ENCODE measurements around the gene TRAPPC1. TPM values are rescaled to one million over a fixed set of nuclear protein-coding genes. Genes with fewer than 3 reads are reported as not detected.
"Not testable (repeated sequence)": the region's sequence is repeated elsewhere in the genome, so short reads cannot be mapped to it uniquely, and the experiment has no call there.

The TRAPPC1 gene
- 27.8 and 28.6 TPM in 2 replicates for total RNA-seq
- 269 TPM for polyA plus RNA-seq (2012)

GRCh38 chr17:7931709-7932482, at the start of gene TRAPPC1, which contains the start of gene CNTROB:
Gene TRAPPC1, minus strand, starts transcription at chr17:7931946. Its CDS starts 117 bp downstream, at chr17:7931829.
Gene CNTROB, plus strand, starts transcription at chr17:7932206. Its CDS starts 874 bp downstream, at chr17:7933080.
- peak; percentile 99 for DNase-seq (ENCODE audit: low read depth)

GRCh38 chr17:7977805-7978204, 46.1 kb upstream of the TRAPPC1 start:
- no peak for DNase-seq (ENCODE audit: low read depth)

- peak; percentile 45 for DNase-seq (ENCODE audit: low read depth)
Measured at GRCh38 chr17:7977039-7977438, 45.3 kb upstream of the TRAPPC1 start.

GRCh38 chr17:7974638-7975131, 42.9 kb upstream of the TRAPPC1 start:
- DNase-seq (ENCODE audit: low read depth) = no peak

GRCh38 chr17:7972131-7972785, 40.5 kb upstream of the TRAPPC1 start:
- peak; percentile 56 for DNase-seq (ENCODE audit: low read depth)

- no peak for DNase-seq (ENCODE audit: low read depth)
Measured at GRCh38 chr17:7971651-7972050, 39.9 kb upstream of the TRAPPC1 start.

GRCh38 chr17:7969433-7969832, 37.7 kb upstream of the TRAPPC1 start:
- DNase-seq (ENCODE audit: low read depth) = no peak

GRCh38 chr17:7967751-7968150, 36.0 kb upstream of the TRAPPC1 start:
- no peak for DNase-seq (ENCODE audit: low read depth)

- DNase-seq (ENCODE audit: low read depth) = no peak
Measured at GRCh38 chr17:7961421-7961820, 29.7 kb upstream of the TRAPPC1 start.

- DNase-seq (ENCODE audit: low read depth) = no peak
Measured at GRCh38 chr17:7959503-7960253, 27.9 kb upstream of the TRAPPC1 start.

GRCh38 chr17:7956228-7956965, 24.7 kb upstream of the TRAPPC1 start:
- no peak for DNase-seq (ENCODE audit: low read depth)

GRCh38 chr17:7955414-7956227, 23.9 kb upstream of the TRAPPC1 start:
- DNase-seq (ENCODE audit: low read depth) = no peak

GRCh38 chr17:7953266-7953665, 21.5 kb upstream of the TRAPPC1 start:
- not testable (repeated sequence) for DNase-seq (ENCODE audit: low read depth)

GRCh38 chr17:7951143-7951792, 19.5 kb upstream of the TRAPPC1 start:
- DNase-seq (ENCODE audit: low read depth) = no peak

GRCh38 chr17:7950578-7950977, 18.8 kb upstream of the TRAPPC1 start:
- no peak for DNase-seq (ENCODE audit: low read depth)

GRCh38 chr17:7947651-7948050, 15.9 kb upstream of the TRAPPC1 start:
- no peak for DNase-seq (ENCODE audit: low read depth)

- no peak for DNase-seq (ENCODE audit: low read depth)
Measured at GRCh38 chr17:7946441-7946840, 14.7 kb upstream of the TRAPPC1 start.

GRCh38 chr17:7945651-7946050, 13.9 kb upstream of the TRAPPC1 start:
- DNase-seq (ENCODE audit: low read depth) = no peak

GRCh38 chr17:7944326-7944725, 12.6 kb upstream of the TRAPPC1 start:
- no peak for DNase-seq (ENCODE audit: low read depth)

GRCh38 chr17:7943291-7943690, 11.5 kb upstream of the TRAPPC1 start:
- DNase-seq (ENCODE audit: low read depth) = no peak
